SKM-1 (cell line): ENCODE data around the gene PLPP1.

Experiments used
- DNase-seq: peaks from one replicate; lab custom pipeline; 2025; ENCODE audit not compliant: unreplicated experiment; lab: John Stamatoyannopoulos, UW

Gene PLPP1

DNA sequence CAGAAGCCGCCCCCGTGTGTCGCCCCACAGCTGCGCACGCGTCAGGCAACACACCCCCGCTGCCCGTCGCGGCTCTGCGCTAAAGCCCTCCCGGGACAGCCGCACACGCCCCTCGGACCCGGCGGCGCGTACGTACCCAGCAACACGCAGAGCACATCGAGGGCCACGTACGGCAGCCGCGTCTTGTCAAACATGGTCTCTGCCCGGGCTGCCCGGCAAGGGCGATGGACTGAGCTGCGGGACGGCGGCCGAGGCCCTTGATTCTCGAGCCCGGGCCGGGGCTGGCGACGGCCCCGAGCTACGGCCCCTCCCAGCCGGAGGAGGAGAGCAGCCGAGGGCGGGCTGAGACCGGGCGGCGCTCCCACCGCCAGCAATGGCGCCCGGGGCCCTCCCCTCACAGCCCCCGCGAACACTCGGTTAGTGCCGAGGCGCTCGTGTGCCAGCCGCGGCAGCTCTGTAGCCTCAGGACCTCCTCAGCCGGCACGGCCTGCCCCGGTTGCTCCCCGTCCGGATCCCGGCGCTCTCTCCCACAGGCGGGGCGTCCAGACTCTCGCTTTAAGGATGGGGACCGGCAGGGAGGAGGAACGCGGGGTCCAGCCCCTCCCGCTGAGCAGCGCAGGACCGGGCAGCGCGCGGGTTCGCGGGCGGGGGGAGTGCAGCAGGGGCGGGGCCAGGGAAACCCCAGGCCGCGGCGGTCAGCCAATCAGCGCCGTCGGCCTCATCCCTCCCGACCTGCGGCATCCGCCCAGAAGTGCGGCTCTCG is at the start of gene PLPP1:
Gene PLPP1 (minus strand): TSS at position 529 of the 763 bp plus-strand sequence. CDS start 335 bp downstream, at position 194.
- DNase-seq = peak; percentile 46

GRCh38 chr5:55583578-55583977 is 48.8 kb upstream of the PLPP1 start:
- DNase-seq = no peak

DNA sequence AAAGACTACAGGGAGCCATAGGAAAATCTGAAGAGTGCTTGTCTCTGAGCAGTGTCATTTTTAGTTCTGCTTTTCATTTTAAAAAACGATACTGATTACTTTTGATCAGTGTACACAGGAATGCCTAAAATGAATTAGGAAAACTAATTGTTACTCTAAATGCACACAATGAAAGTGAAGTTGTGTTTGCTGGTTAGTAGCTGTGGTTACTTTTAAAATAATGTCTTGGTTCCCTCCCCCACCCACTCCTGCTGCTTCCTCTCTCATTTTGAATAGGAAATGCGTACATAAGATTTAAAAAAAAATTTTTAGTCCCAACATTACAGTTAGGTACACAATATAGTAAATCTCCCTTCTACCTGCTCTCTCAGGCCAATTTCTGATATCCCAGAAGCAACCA is 47.5 kb upstream of the PLPP1 start:
- no peak for DNase-seq

DNA sequence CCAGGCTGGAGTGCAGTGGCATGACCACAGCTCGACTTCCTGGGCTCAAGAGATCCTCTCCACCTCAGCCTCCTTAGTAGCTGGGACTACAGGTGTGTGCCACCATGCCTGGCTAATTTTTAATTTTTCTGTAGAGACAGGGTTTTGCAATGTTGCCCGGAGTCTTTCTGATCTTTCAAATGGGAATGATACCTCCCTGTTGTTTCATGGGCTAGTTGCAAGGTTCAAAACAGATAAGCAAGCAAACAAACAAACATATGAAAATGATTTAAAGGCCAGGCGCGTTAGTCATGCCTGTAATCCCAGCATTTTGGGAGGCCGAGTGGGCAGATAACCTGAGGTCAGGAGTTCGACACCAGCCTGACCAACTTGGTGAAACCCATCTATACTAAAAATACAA is 45.3 kb upstream of the PLPP1 start:
- no peak for DNase-seq

DNA sequence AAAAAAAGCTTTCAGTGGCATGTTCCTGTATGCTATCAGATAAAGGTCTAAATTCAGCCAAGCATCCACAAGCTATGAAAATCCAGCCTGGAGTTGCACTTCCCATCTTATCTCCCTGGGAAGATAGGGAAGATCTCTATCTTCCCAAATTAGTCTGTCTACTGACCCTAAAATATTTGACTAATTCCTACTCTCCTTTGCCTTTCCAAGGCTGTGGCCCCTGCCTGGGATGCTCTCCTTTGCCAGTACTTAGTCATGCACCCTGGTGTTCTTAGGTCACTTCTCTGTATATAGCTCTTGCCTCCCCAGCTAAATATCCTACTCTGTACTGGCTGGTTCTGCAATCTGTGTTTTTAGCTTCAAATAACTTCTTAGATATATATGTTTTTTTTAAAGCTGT is 44.0 kb upstream of the PLPP1 start:
- no peak for DNase-seq

DNA sequence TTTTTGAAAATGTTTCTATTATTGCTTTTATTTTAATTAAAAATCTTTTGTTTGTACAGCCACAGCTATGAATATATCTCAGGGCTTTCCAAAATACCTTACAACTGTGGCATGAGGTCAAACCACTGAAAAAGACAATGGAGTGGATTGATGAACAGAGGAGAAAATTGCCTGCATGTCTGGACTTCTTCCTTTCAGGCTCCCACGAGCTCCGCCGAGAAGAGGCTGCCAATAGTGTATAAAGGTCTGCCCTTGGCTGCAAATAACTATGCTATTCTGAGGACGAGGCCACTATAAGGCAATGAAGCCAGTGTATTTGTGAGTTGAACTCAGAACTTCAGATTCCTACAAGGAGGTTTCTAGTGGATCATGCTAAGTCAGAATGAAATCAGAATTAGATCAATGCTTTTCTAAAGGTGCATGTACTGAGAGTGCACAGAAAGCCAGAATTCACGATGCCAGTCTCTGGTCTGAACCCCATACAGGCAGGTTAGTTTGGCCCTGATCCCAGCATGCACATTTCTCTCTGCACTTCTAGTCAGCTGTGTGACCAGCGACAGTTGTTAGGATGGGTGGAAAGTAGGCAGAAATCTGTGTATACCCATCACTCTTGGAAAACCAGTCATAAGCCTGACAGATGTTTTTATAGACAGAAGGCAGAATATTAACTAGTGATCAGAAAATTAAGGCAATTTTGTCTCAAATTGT is 42.7 kb upstream of the PLPP1 start:
- no peak for DNase-seq

DNA sequence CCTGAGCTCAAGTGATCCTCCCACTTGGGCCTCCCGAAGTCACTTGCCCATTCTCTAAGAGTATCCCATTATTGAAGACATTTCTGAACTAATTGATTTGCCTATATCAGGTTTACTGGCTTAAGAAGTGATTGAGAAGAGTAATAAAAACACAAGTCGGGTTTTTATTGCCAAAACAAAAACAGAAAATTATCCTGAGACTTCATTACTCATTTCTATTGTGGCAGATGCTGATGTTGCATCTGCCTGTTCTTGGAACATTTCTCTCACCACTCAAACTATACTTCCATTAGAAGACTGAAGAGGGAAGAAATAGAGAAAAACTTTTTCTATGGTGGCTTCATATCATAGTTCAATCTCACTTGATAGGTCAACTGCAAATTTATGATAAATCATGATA is 41.9 kb upstream of the PLPP1 start:
- no peak for DNase-seq

DNA sequence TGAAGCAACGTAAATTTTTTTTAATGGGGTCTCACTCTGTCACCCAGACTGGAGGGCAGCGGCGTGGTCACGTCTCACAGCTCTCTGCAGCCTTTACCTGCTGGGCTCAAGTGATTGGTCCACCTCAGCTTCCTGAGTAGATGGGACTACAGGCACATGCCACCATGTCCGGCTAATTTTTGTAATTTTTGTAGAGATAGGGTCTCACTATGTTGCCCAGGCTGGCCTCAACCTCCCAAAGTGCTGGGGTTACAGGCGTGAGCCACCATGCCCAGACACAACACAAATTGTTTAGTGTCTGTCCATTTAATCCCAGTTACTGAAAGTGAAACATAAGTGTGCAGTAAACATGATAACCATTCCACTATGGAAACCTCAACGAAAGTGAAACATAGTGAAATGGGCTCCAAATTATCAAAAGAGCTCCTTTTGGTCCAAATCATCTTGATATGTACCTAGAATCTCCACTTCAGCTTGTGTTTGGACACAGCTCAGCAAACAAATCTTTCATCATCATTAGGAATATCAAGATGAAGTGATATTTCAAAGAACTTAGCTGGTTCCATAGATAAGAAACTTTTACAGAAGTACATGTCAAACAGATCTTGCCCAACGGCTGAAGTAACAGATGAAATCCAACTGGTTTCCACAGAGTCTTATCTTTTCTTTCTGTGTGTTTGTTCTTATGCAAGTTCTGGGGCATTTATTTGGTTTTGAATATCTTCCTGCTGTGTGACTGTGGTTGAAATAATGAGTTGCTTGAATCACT is 41.2 kb upstream of the PLPP1 start:
- DNase-seq = peak; percentile 73

- no peak for DNase-seq
Measured at GRCh38 chr5:55572600-55572999, 37.8 kb upstream of the PLPP1 start.

DNA sequence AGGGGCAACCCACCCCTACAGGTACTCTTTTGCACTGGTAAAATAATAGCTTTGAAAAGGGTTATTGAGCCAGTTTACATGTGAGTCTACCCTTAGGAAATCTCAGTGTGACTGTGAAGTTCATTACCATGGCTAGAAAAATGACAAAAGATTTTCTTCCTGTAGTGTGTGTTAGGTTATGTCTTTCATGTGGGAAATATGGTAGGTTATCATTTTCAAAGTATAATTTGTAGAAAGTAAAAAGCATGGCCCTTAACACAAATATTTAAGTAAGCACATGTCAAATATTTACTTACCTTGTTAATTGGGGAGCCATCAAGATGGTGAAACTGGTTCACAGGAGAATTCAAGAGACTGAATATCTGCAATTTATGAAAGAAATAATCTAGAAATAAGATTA is 37.3 kb upstream of the PLPP1 start:
- no peak for DNase-seq

DNA sequence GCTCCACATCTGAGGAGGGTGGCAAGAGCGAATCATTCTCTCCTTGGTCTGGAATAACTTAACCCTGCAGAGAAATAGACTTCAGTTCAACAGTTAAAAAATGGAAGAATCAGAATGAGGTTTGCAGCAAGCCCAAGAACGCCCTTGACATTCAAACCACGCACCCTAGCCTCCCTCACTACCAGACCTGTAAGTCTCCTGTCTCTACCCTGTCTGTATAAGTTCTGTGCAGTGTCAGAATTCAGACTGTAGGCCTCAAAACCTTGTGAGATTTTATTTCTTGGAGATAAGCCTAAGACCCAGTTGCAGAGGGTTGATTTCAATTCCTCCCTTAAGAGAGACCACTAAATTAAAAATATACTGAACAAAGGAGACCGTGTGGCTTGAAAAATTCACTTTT is 35.8 kb upstream of the PLPP1 start:
- no peak for DNase-seq

DNA sequence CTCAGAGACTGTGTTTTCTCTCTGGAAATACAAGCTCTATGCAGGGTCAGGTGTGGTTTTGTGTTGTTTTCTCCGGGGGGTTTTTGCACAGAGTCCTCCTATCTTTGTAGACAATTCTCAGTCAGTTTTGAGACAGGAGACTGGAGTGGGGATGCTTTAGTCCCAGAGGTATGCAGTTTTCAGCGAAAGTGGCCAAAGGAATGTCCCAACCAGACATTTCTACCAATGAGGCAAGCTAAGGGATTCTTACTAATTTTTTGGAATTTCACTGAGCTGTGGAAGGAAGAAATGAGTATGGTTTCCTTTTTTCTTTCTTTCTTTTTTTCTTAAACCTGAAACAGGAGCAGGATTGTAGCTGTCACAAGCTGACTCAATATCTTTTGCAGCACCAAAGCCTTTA is 35.3 kb upstream of the PLPP1 start:
- DNase-seq = no peak

DNA sequence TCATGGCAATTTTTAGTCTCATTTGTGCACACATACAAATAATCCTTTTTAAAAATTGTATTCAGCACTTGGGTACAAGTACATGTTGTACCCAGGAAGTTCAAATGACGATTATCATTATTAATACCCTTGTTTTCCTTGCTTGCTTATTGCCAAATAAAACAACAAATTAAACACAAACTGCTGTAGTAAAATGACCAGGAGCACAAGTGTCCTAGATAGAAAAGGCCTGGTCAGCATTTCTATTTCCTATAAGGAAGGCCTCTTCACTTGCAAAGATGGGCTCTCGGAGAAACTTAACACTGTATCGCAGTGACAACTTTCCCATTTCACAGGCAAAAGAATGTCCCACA is 34.7 kb upstream of the PLPP1 start:
- DNase-seq = no peak

DNA sequence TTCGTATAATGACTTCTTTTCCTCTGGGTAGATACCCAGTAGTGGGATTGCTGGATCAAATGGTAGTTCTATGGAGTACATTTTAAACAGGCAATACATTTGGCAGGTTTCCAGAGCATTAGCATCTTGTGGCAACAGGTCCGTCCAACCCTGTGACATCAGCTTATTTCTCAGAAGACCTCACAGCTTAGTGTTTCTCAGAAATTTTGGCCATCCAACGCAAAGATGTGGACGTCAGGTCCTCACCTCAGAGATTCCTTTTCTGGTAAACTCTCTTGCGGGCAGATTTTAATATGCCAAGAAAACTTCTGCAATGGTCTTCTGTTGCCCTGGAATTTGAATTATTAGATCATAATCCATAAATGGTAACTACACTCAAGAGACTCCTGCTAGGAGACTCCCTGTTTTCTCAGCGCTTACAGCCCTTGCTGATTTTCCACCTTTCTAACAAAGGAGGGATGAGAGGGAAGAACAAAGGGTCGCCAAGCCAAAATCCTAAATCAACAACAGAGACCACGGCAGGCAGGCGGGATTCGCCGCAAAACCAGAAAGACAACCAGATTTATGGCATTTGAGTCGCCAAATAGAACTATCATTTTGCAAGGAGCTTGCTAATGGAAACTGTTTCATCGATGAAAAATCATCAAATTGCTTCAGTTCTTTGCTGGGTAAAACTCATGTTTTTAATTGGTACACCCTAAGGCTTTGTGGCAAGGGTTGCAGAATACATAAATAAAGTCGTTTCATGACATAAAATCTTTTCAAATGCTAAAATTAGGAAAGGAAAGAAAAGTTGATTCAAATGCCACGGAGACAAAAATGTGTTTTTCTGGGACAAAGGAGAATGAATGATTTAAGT is 34.1 kb upstream of the PLPP1 start:
- DNase-seq = no peak

DNA sequence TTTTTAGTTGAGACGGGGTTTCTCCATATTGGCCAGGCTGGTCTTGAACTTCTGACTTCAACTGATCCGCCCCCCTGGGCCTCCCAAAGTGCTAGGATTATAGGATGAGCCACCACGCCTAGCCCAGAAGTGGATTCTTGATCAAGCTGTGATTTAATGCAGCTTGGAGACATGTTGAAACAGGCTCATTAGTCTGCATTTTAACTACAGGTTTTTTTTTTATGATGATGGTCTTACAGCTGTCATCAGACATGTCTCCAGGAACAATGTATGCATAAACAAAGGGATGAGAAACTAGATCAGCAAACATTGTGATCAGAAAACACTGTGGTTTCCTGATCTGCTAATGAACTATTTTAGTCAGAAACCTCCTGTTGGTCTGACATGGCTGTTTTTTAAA is 30.0 kb upstream of the PLPP1 start:
- DNase-seq = no peak

DNA sequence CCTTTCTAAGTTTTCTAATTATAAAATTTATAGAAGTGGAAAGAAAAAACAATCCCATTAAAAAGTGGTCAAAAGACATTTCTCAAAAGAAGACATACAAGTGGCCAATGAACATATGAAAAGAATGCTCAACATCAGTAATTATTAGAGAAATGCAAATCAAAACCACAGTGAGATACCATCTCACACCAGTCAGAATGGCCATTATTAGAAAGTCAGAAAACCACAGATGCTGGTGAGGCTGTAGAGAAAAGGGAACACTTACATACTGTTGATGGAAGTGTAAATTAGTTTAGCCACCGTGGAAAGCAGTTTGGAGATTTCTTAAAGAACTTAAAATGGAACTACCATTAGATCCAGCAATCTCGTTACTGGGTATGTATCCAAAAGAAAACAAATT is 23.7 kb upstream of the PLPP1 start:
- no peak for DNase-seq

DNA sequence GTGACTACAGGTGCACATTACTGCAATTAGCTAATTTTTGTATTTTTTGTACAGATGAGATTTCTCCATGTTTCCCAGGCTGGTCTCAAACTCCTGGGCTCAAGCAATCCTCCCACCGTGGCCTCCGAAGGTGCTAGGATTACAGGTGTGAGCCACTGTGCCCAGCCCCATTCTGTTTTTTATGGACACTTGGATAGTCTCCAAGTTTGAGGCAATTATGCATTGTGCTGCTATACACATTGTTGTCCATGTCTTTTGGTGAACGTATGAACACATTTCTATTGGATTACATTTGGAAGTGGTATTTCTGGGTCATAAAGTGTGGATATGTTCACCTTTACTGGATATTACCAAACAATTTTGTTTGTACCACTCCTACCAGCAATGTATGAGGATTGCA is 22.4 kb upstream of the PLPP1 start:
- no peak for DNase-seq

DNA sequence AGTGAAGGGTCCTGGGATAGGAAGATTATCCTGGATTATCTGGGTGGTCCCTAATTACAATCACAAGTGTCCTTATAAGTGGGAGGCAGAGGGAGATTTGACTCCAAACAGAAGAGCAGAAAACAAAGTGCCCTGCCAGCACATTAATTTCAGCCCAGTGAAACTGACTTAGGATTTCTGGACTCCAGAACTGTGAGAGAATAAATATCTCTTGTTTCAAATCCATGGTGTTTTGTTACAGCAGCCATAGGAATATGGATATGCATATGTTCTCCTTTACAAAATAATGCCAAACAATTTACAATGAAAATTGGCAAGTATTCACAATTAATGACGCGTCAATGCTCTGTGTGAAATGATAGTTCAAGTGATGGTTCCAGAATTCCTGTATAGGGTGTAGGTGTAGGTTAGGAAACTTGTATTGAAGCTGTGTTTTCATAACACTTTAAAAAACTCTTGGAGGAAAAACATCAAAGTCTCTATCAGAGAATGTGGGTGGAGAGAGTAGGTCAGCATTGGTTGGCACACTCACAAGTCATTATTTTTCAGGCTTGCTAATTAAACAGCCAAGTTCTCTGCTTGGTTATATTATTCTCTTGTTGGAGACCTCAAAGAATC is 19.9 kb upstream of the PLPP1 start:
- DNase-seq = no peak

- DNase-seq = no peak
Measured at GRCh38 chr5:55551904-55552303, 17.1 kb upstream of the PLPP1 start.

GRCh38 chr5:55551358-55551757 is 16.6 kb upstream of the PLPP1 start:
- no peak for DNase-seq

GRCh38 chr5:55547781-55548180 is 13.0 kb upstream of the PLPP1 start:
- DNase-seq = no peak
